PC-3 (cell line): ENCODE results near the gene ANKRD40. TPM values are rescaled to one million over a fixed set of nuclear protein-coding genes. Genes with fewer than 3 reads are reported as not detected.
A peak's percentile ranks its signal among the peaks of the same experiment; 100 is the strongest.

ENCODE experiments used
- ATAC-seq: fragments of 200-7000 bp; cut with Tn5 transposase; 2 replicates; pipeline ENCODE4 v1.9.1; 2020; ENCODE audit warnings: mild to moderate bottlenecking, moderate library complexity
- BruUV-seq: library from RNA; stranded (reverse); fragments of 400-500 nt; replicated peaks from 2 replicates; lab custom pipeline; 2021; lab: Mats Ljungman, UMichigan
- CTCF ChIA-PET: fragments of 300-600 bp; sonication (Branson Sonifier 250); formaldehyde crosslinking; loops from one replicate; lab custom pipeline; 2022; ENCODE audit warnings: antibody characterized with exemption; lab: Charles Lee
- POLR2A ChIA-PET: fragments of 300-600 bp; sonication (Branson Sonifier 250); formaldehyde crosslinking; loops from one replicate; lab custom pipeline; 2022; ENCODE audit warnings: antibody characterized with exemption; ENCODE audit not compliant: unreplicated experiment; lab: Charles Lee
- DNase-seq: peaks from one replicate; pipeline ENCODE4 v3.0.0-alpha.2; 2015
- H2AFZ ChIP-seq: fragments of 300-600 bp; sonication (generic); 2 replicates; pipeline ENCODE4 v1.6.0; 2016; ENCODE audit warnings: antibody characterized with exemption, low read length
- H3F3A ChIP-seq: fragments of 300-600 bp; sonication (generic); one replicate; pipeline ENCODE4 v1.6.0; 2017; ENCODE audit warnings: antibody characterized with exemption, low read length, control low read depth, mild to moderate bottlenecking; ENCODE audit not compliant: unreplicated experiment
- H3K27ac ChIP-seq: fragments of 300-600 bp; sonication (generic); 2 replicates; pipeline ENCODE4 v1.5.1; 2016; ENCODE audit warnings: mild to moderate bottlenecking, low read length
- H3K27me3 ChIP-seq: fragments of 300-600 bp; sonication (generic); 2 replicates; pipeline ENCODE4 v1.6.1; 2016; ENCODE audit warnings: low read length, mixed read lengths
- H3K36me3 ChIP-seq: fragments of 300-600 bp; sonication (generic); 2 replicates; pipeline ENCODE4 v1.6.1; 2016; ENCODE audit warnings: low read depth, mixed run types, low read length, mixed read lengths
- H3K4me1 ChIP-seq: fragments of 300-600 bp; sonication (generic); 2 replicates; pipeline ENCODE4 v1.5.1; 2016; ENCODE audit warnings: low read length; ENCODE audit not compliant: insufficient read depth
- H3K4me2 ChIP-seq: fragments of 300-600 bp; sonication (generic); 2 replicates; pipeline ENCODE4 v1.6.0; 2016; ENCODE audit warnings: low read length
- H3K4me3 ChIP-seq: fragments of 300-600 bp; sonication (generic); 2 replicates; pipeline ENCODE4 v1.5.1; 2016; ENCODE audit warnings: mild to moderate bottlenecking, low read length, mixed read lengths
- H3K79me2 ChIP-seq: fragments of 300-600 bp; sonication (generic); 2 replicates; pipeline ENCODE4 v1.6.1; 2017; ENCODE audit warnings: low read length, mixed read lengths
- H3K9ac ChIP-seq: fragments of 300-600 bp; sonication (generic); 2 replicates; pipeline ENCODE4 v1.6.0; 2016; ENCODE audit warnings: mild to moderate bottlenecking, low read length
- H3K9me2 ChIP-seq: fragments of 300-600 bp; sonication (generic); replicated peaks from 2 replicates; pipeline ENCODE4 v1.6.1; 2016; ENCODE audit warnings: mixed run types, low read length, mixed read lengths
- H3K9me3 ChIP-seq: fragments of 300-600 bp; sonication (generic); 2 replicates; pipeline ENCODE4 v1.6.1; 2016; ENCODE audit warnings: low read length, mixed read lengths
- H4K20me1 ChIP-seq: fragments of 300-600 bp; sonication (generic); 2 replicates; pipeline ENCODE4 v1.6.1; 2016; ENCODE audit warnings: low read length, mixed read lengths
- EZH2 ChIP-seq: fragments of 300-600 bp; sonication (generic); IDR thresholded peaks from one replicate; pipeline ENCODE4 v1.6.1; 2017; ENCODE audit warnings: antibody characterized with exemption, mild to moderate bottlenecking, low read length; ENCODE audit not compliant: unreplicated experiment
- EZH2phosphoT487 ChIP-seq: fragments of 300-600 bp; sonication (generic); IDR thresholded peaks from 2 replicates; pipeline ENCODE4 v1.6.1; 2018; ENCODE audit warnings: mild to moderate bottlenecking, antibody characterized with exemption, low read length, borderline replicate concordance
- intact Hi-C: fragments of 100-400 bp; cut with micrococcal nuclease; formaldehyde crosslinking; loops from 2 replicates; pipeline ENCODE4 v1.9.0; 2023
- total RNA-seq: library from RNA; depleted of rRNA; stranded (reverse); fragments of >200 nt; gene quantifications from 2 replicates; pipeline ENCODE4 v1.2.3, GENCODE V29; 2014
- TF ChIP-seq, protein P1 (sequence below): fragments of 300-600 bp; sonication (generic); conservative IDR thresholded peaks from 2 replicates; pipeline ENCODE4 v1.5.1; 2017; ENCODE audit warnings: antibody characterized with exemption, low read depth, mild to moderate bottlenecking, low read length

The ANKRD40 gene
- total RNA-seq, 1 experiment from 2014 or later = 44.2 TPM

- H3K9ac ChIP-seq = no peak overlapping the region
- no peaks in the 10 kb centered on the region for H4K20me1 ChIP-seq
- CTCF ChIA-PET = no interaction called here
- TF ChIP-seq EZH2phosphoT487 = no peak
- DNase-seq (no peak), ATAC-seq (no peak)
- peaks cover 9% of the 10 kb centered on the region for H3K4me1 ChIP-seq
- H2AFZ ChIP-seq = no peak overlapping the region
- intact Hi-C loops = no loop called here
- no peaks in the 10 kb centered on the region for H3K79me2 ChIP-seq
- H3K9me2 ChIP-seq = no peaks in the 10 kb centered on the region
- no peaks in the 10 kb centered on the region for H3K27me3 ChIP-seq
- POLR2A ChIA-PET = no interaction called here
- H3K27ac ChIP-seq = no peak overlapping the region
- H3K4me2 ChIP-seq = no peak overlapping the region
- peaks cover 4% of the 10 kb centered on the region; the same call in 1 of the 2 replicates for H3K36me3 ChIP-seq
- BruUV-seq = no TSS peak
- peaks cover 3% of the 10 kb centered on the region for H3F3A ChIP-seq
- no peaks in the 10 kb centered on the region for H3K9me3 ChIP-seq
- no peak overlapping the region for H3K4me3 ChIP-seq
These were observed 54.0 kb downstream of the ANKRD40 start for GRCh38 chr17:50653738-50654137.

- no peak overlapping the region for H3K9ac ChIP-seq
- peaks cover 9% of the 10 kb centered on the region for H3K4me1 ChIP-seq
- no peaks in the 10 kb centered on the region for H4K20me1 ChIP-seq
- H3K27me3 ChIP-seq = no peaks in the 10 kb centered on the region
- H3K79me2 ChIP-seq = peaks cover 3% of the 10 kb centered on the region; the same call in 1 of the 2 replicates
- no TSS peak for BruUV-seq
- no peak for ATAC-seq
- H3K9me3 ChIP-seq = no peaks in the 10 kb centered on the region
- H3K9me2 ChIP-seq = no peaks in the 10 kb centered on the region
- no peak for DNase-seq
- intact Hi-C loops = no loop called here
- H3F3A ChIP-seq = peaks cover 3% of the 10 kb centered on the region
- no peak overlapping the region for H3K27ac ChIP-seq
- no peak overlapping the region for H3K4me3 ChIP-seq
- POLR2A ChIA-PET = interaction anchor here (0.7 kb wide), 1 partner anchor 15 kb away, joined by 4 read pairs; no protein-coding TSS in a partner anchor
- H3K4me2 ChIP-seq = no peak overlapping the region
- peaks cover 4% of the 10 kb centered on the region; the same call in 1 of the 2 replicates for H3K36me3 ChIP-seq
- no peak overlapping the region for H2AFZ ChIP-seq
- CTCF ChIA-PET = no interaction called here
- TF ChIP-seq EZH2 = no peak
- TF ChIP-seq, protein P1, sequence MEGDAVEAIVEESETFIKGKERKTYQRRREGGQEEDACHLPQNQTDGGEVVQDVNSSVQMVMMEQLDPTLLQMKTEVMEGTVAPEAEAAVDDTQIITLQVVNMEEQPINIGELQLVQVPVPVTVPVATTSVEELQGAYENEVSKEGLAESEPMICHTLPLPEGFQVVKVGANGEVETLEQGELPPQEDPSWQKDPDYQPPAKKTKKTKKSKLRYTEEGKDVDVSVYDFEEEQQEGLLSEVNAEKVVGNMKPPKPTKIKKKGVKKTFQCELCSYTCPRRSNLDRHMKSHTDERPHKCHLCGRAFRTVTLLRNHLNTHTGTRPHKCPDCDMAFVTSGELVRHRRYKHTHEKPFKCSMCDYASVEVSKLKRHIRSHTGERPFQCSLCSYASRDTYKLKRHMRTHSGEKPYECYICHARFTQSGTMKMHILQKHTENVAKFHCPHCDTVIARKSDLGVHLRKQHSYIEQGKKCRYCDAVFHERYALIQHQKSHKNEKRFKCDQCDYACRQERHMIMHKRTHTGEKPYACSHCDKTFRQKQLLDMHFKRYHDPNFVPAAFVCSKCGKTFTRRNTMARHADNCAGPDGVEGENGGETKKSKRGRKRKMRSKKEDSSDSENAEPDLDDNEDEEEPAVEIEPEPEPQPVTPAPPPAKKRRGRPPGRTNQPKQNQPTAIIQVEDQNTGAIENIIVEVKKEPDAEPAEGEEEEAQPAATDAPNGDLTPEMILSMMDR = no peak
- no peak for TF ChIP-seq EZH2phosphoT487
These were observed 56.1 kb downstream of the ANKRD40 start for GRCh38 chr17:50651661-50652060.

- Histone ChIP-seq H3K79me2 (peaks cover 3% of the 10 kb centered on the region; the same call in 1 of the 2 replicates), H2AFZ (0 out of 2 replicates have a peak overlapping the region, but pooled peaks have one; percentile 1), H3K27me3 (no peaks in the 10 kb centered on the region), H3F3A (peaks cover 3% of the 10 kb centered on the region), H3K4me1 (peaks cover 9% of the 10 kb centered on the region), H3K9me2 (no peaks in the 10 kb centered on the region), H3K9me3 (no peaks in the 10 kb centered on the region), H4K20me1 (no peaks in the 10 kb centered on the region), H3K4me3 (no peak overlapping the region), H3K36me3 (0 out of 2 replicates have a peak, but pooled peaks cover 4% of the 10 kb centered on the region), H3K9ac (no peak overlapping the region), H3K4me2 (no peak overlapping the region; the same call in 1 of the 2 replicates), H3K27ac (peak overlapping the region; percentile 39)
- intact Hi-C loops = no loop called here
- no TSS peak for BruUV-seq
- TF ChIP-seq EZH2 = no peak
- TF ChIP-seq EZH2phosphoT487 = no peak
- TF ChIP-seq, protein P1 = no peak
- POLR2A ChIA-PET = interaction anchor here (0.6 to 1.0 kb wide), 5 partner anchors 10 to 187 kb away, joined by 3 to 12 read pairs (median 4); no protein-coding TSS in a partner anchor
- DNase-seq (peak; percentile 91), ATAC-seq (peak; percentile 79)
- CTCF ChIA-PET = interaction anchor here (0.7 kb wide), 1 partner anchor 48 kb away, joined by 3 read pairs; no protein-coding TSS in a partner anchor
These were observed 58.4 kb downstream of the ANKRD40 start for GRCh38 chr17:50649042-50649908.
